Nephron progenitor cell (in vitro differentiated cells): ENCODE measurements around the gene ELAC2.
A peak's percentile ranks its signal among the peaks of the same experiment; 100 is the strongest.

ENCODE experiments used
- DNase-seq: peaks from one replicate; pipeline ENCODE4 v3.0.0; 2021
- H3K27ac Mint-ChIP-seq: 2 replicates; pipeline ENCODE4 v1.8.0; 2021; ENCODE audit warnings: mild to moderate bottlenecking, moderate library complexity, mixed read lengths
- H3K27me3 Mint-ChIP-seq: 2 replicates; pipeline ENCODE4 v1.8.0; 2021; ENCODE audit warnings: mild to moderate bottlenecking, low read depth, mixed read lengths; ENCODE audit not compliant: poor library complexity
- H3K36me3 Mint-ChIP-seq: 2 replicates; pipeline ENCODE4 v1.8.0; 2021; ENCODE audit warnings: low read depth, mixed read lengths
- H3K4me1 Mint-ChIP-seq: 2 replicates; pipeline ENCODE4 v1.8.0; 2021; ENCODE audit warnings: mixed read lengths
- H3K4me3 Mint-ChIP-seq: 2 replicates; pipeline ENCODE4 v1.8.0; 2021; ENCODE audit warnings: mild to moderate bottlenecking, moderate library complexity, mixed read lengths
- H3K9me3 Mint-ChIP-seq: 2 replicates; pipeline ENCODE4 v1.8.0; 2021; ENCODE audit warnings: mild to moderate bottlenecking, moderate library complexity, mixed read lengths
- CTCF ChIP-seq: fragments of 200-600 bp; sonication (generic); IDR thresholded peaks from 2 replicates; pipeline ENCODE4 v1.5.0; 2021; ENCODE audit warnings: antibody characterized with exemption

The ELAC2 gene

GRCh38 chr17:12966413-12966812 is 51.4 kb downstream of the ELAC2 start:
- no peak overlapping the region for H3K27ac Mint-ChIP-seq
- H3K4me3 Mint-ChIP-seq = no peak overlapping the region
- peaks cover 15% of the 10 kb centered on the region for H3K36me3 Mint-ChIP-seq
- DNase-seq = no peak
- peaks cover 19% of the 10 kb centered on the region for H3K27me3 Mint-ChIP-seq
- no peaks in the 10 kb centered on the region for H3K9me3 Mint-ChIP-seq
- no peak for TF ChIP-seq CTCF
- H3K4me1 Mint-ChIP-seq = peaks cover 5% of the 10 kb centered on the region

GRCh38 chr17:12965988-12966387 is 51.8 kb downstream of the ELAC2 start:
- Mint-ChIP-seq H3K9me3 (no peaks in the 10 kb centered on the region), H3K4me3 (no peak overlapping the region), H3K4me1 (peaks cover 5% of the 10 kb centered on the region), H3K27me3 (peaks cover 17% of the 10 kb centered on the region), H3K36me3 (peaks cover 15% of the 10 kb centered on the region), H3K27ac (no peak overlapping the region)
- TF ChIP-seq CTCF = no peak
- no peak for DNase-seq

DNA sequence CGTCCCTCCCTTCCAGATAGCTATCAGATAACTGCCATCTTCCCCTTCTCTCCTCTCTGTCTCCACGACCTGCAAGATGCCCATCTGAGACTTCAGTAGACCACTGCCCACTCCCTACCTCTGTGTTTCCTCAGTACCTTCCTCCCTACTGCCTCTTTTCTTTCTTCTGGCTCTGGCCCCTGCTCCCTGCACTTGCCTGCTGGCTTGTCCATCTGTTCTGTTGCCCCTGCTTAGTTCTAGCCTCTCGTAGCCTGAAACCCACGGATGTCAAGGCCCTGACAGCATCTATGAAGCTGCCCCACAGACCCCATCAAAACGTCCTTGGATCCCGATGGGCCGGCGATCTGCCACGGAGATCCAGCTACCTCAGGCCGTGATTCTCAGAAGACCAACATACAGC is 53.0 kb downstream of the ELAC2 start:
- DNase-seq = no peak
- H3K4me1 Mint-ChIP-seq = peaks cover 5% of the 10 kb centered on the region
- H3K27ac Mint-ChIP-seq = no peak overlapping the region
- peaks cover 16% of the 10 kb centered on the region for H3K27me3 Mint-ChIP-seq
- TF ChIP-seq CTCF = no peak
- peaks cover 15% of the 10 kb centered on the region for H3K36me3 Mint-ChIP-seq
- no peaks in the 10 kb centered on the region for H3K9me3 Mint-ChIP-seq
- no peak overlapping the region for H3K4me3 Mint-ChIP-seq

- peaks cover 12% of the 10 kb centered on the region for H3K27me3 Mint-ChIP-seq
- TF ChIP-seq CTCF = no peak
- DNase-seq = no peak
- H3K9me3 Mint-ChIP-seq = no peaks in the 10 kb centered on the region
- H3K36me3 Mint-ChIP-seq = peaks cover 21% of the 10 kb centered on the region
- H3K27ac Mint-ChIP-seq = peak overlapping the region; percentile 32
- no peak overlapping the region for H3K4me3 Mint-ChIP-seq
- peaks cover 5% of the 10 kb centered on the region for H3K4me1 Mint-ChIP-seq
Measured at GRCh38 chr17:12964162-12964561, 53.7 kb downstream of the ELAC2 start.

- H3K27me3 Mint-ChIP-seq = peaks cover 12% of the 10 kb centered on the region
- H3K4me3 Mint-ChIP-seq = no peak overlapping the region
- H3K27ac Mint-ChIP-seq = no peak overlapping the region
- peaks cover 27% of the 10 kb centered on the region for H3K36me3 Mint-ChIP-seq
- TF ChIP-seq CTCF = no peak
- peaks cover 5% of the 10 kb centered on the region for H3K4me1 Mint-ChIP-seq
- H3K9me3 Mint-ChIP-seq = no peaks in the 10 kb centered on the region
- DNase-seq = no peak
Measured at GRCh38 chr17:12963505-12963904, 54.3 kb downstream of the ELAC2 start.

DNA sequence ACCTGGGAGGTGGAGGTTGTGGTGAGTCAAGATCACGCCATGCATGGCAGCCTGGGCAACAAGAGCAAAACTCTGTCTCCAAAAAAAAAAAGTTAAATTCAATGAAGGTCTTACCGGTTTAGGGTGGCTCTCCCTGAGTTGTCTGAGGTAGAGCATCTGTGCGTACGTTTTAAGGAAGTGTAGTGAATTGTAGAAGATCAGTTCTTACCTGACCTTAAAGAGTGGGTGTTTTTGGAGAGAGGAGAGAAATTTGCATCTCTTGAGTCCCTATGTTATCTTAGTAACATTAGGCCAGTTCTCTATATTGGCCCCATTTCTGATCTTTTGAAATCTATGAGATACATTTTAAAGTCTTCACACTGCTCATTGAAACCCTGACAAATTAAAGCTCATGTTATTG is 56.2 kb downstream of the ELAC2 start:
- Mint-ChIP-seq H3K36me3 (peaks cover 45% of the 10 kb centered on the region), H3K27ac (no peak overlapping the region), H3K27me3 (peaks cover 9% of the 10 kb centered on the region), H3K4me3 (no peak overlapping the region), H3K9me3 (peaks cover 4% of the 10 kb centered on the region), H3K4me1 (no peaks in the 10 kb centered on the region)
- no peak for TF ChIP-seq CTCF
- DNase-seq = no peak
